ENCODE results near the gene ZSWIM7.
"Not testable (repeated sequence)": the region's sequence is repeated elsewhere in the genome, so short reads cannot be mapped to it uniquely, and the experiment has no call there.

ZSWIM7 gene

DNA sequence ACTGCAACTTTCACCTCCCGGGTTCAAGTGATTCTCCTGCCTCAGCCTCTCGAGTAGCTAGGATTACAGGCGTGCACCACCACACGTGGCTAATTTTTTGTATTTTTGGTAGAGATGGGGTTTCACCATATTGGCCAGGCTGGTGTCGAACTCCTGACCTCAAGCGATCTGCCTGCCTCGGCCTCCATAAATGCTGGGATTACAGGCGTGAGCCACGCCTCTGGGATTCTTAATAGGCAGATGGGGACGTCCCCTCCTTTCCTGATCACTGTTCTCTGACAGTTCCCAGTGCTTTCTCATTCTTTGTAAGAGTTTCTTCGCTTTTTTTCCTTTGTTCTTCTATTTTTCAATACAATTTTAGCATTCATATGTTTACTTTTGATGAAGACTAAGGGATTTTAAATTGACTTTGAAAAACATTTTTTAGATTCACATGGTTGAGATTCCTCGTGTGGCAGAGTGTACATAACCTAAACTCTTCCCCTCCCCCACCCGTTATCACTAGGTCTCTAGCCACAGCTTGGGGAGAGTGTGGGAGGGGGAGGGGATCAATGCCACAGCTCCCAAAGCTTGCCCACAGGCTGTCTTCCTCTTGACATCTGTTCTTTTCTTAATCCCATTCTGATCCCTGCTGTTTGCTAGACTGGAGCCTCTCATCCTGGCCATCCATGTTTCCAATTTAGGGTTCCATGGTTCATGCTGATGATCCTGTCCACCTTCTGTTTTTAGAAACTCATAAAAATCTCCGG is 43.5 kb downstream of the ZSWIM7 start:
- no peak for DNase-seq

- DNase-seq = peak; percentile 89
These were observed 45.3 kb downstream of the ZSWIM7 start for GRCh38 chr17:15954222-15954621.

- no peak for DNase-seq
These were observed 46.4 kb downstream of the ZSWIM7 start for GRCh38 chr17:15952916-15953790.

- no peak for DNase-seq
These were observed 47.4 kb downstream of the ZSWIM7 start for GRCh38 chr17:15952048-15952532.

DNA sequence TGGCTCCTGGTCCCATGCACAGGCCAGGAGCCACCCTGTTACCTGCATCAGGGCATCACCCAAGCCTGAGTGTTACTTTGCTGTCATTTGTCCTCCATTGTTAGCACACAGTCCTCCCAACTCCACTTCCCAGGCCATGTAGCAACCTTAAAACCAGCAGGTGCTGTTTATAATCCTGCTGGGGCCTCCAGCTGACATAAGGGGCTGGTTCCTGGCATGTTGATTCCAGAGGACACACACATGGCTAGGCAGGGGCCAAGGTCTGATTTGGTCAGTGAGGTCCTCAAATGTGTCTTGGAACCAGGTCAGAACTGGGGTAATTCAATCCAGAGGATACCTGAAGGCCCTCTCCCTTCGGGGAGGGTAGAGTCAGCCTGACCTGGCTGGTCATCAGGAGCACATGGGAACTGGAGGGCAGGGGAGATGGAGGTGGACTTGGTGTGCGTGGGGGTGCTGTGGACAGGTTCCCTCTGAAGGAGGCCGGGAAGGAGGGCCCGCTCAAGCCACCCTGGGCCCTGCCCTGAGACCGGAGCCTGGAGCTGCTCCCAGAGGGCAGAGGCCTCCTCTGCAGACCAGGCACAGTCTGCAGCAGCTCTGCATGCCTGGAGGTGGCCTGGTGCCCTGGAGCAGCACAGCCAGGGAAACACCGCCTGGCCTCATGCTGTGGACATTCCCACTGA is 48.0 kb downstream of the ZSWIM7 start:
- no peak for DNase-seq

GRCh38 chr17:15947976-15948752 is 51.3 kb downstream of the ZSWIM7 start:
- no peak for DNase-seq

GRCh38 chr17:15947271-15947670 is 52.2 kb downstream of the ZSWIM7 start:
- no peak for DNase-seq

DNA sequence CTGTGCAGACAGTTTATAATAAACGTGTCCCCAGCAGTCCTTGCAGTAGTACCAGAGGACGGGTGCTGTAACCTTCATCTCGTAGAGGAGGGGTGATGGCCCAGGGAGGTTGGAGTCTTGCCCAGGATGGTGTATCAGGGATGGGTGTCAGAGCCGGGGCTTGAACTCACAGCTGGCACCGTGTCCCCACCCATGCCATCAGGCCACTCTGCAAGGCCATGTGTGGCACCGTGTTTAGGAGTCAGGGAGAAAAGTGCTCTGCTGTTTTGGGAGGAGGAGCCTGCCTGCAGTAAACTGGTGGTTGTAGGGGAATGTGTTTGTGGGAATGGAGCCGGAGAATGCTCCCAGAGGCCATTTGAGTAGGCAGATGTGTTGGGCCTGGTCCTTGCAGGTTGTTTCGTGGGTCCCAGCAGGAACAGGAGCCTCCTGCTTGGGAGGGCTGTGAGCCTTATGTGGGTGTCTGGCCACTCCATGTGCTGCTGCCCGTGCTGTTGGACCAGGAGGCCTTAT is 52.8 kb downstream of the ZSWIM7 start:
- no peak for DNase-seq

GRCh38 chr17:15945527-15946191 is 53.8 kb downstream of the ZSWIM7 start:
- no peak for DNase-seq

- DNase-seq = peak; percentile 76
These were observed 54.6 kb downstream of the ZSWIM7 start, which contains the start of gene ADORA2B for GRCh38 chr17:15944759-15945526. TSS of gene ADORA2B (plus strand) at chr17:15945130. CDS start at chr17:15945249, 119 bp downstream.

- no peak for DNase-seq
These were observed 55.3 kb downstream of the ZSWIM7 start for GRCh38 chr17:15943971-15944758.

GRCh38 chr17:15942207-15942833 is 57.2 kb downstream of the ZSWIM7 start:
- DNase-seq = no peak

DNA sequence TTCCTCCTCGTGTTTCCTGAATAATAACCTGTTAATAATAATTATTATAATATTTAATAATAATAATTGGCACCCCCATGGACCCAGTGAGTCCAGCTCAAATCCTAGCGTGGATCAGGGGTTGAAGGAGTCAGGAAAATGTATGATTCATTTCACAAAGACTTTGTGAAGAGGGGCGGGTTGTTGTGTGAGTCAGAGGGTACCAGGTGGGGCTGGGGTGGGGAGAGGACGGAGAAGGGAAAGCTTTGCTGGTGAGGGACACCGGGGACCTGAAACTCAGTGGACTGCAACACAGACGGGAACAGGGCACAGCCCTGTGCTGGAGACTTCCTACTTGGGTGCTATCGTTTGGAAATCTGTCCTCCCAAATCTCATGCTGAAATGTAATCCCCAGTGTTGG is 57.7 kb downstream of the ZSWIM7 start:
- no peak for DNase-seq

- DNase-seq = not testable (repeated sequence)
These were observed 63.0 kb downstream of the ZSWIM7 start for GRCh38 chr17:15936481-15936880.

- no peak for DNase-seq
These were observed 63.6 kb downstream of the ZSWIM7 start for GRCh38 chr17:15935891-15936290.

- DNase-seq = no peak
These were observed 64.6 kb downstream of the ZSWIM7 start for GRCh38 chr17:15934866-15935265.

GRCh38 chr17:15931394-15931793 is 68.1 kb downstream of the ZSWIM7 start:
- DNase-seq = no peak

DNA sequence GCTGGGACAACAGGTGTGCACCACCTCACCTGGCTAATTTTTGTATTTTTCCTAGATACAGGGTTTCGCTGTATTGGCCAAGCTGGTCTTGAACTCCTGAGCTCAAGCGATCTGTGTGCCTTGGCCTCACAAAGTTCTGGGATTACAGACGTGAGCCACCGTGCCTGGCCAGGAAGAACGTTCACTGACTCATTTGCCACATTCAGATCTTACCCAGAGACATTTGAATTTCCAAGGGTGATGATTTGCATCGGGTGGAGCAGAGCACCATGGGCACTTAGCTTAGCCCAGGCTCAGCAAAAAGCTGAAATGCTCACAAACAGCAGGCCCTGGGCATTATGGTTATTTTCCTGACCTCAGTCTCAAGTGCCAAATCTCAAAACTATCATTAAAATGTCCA is 69.1 kb downstream of the ZSWIM7 start:
- no peak for DNase-seq

GRCh38 chr17:15929941-15930340 is 69.6 kb downstream of the ZSWIM7 start:
- no peak for DNase-seq
